ENCODE results near the gene CNEP1R1.

Gene CNEP1R1

DNA sequence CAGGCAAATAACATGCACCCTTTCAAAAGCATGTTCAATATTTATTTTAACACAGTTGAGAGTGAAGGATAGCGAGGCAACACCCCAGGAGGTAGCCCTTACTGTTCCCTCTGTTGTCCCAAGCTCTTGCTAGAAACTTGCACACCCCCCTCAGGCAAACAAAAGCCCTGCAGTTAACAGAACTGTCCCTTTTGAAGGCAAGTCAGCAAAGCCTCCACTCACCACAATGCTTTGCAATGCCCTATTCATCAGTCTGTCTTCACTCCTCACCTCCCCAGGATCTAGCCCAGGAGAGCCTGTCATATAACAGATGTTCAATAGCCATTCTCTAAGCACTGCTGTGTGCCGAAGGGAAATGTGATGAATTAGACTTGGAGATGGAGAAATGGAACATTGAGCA, 3.5 kb upstream of the CNEP1R1 start:
- no peak for DNase-seq

DNA sequence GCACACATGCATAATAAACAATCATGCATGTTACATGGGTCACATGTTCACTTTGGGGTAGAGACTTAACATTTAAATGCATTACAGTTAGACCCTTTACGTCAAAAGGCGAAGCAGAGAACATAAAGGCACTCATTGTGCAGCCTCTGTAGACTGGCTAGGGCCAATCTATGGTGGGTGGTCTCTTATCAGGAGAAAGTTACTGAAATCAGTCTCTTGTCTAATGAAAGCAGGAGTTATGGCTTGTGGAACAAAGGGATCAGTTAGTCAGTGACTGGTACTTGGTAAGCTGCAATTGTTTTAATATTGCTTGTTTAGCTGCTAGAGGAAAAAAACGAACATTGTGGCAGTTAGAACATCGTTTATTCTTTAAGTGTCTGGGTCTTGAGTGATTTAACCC, 1.4 kb upstream of the CNEP1R1 start:
- no peak for DNase-seq

DNA sequence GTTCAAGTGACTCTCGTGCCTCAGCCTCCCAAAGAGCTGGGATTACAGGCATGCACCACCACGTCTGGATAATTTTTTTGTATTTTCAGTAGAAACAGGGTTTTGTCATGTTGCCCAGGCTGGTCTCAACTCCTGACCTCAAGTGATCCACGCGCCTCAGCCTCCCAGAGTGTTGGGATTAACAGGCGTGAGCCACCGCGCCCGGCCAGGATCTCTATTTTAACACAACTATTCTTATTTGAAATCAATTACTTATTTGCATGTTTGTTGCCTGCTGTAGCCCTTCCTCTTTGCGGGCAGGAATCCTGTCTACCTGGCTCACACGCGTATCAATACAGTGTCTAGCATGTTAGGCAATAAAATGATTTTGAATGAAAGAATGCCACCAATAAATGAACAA, 818 bp upstream of the CNEP1R1 start:
- DNase-seq, result no peak

DNA sequence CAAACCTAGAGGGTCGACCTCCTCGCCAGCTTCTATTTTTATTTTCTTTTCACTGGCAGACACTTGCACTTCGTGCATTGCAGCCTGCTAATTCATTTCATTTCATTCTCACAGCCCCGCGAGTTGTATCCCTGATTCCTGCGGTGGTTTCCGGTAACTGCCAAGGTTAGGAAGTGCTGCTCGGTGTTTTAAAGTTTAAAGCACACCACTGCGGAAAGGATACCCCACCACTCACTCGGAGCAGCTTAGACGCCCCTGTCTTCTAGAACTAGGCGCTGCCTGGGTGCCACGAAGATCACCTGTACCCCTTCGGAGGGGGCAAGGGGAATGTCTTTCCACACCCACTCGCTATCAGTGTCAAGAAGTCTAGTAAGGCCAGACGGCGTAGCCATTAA, 509 bp downstream of the CNEP1R1 start:
- DNase-seq, result peak; percentile 15

DNA sequence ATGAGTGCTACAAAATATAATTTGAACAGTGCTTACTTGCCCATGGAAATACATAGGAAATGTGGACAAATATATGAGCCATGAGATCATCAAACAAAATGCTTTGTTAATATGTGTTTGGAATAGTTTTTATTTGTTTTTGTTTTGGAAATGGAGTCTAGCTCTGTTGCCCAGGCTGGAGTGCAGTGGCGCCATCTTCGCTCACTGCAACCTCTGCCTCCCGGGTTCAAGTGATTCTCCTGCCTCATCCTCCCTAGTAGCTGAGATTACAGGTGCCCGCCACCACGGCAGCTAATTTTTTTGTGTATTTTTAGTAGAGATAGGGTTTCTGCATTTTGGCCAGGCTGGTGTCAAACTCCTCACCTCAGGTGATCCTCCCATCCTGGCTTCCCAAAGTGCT, 2.8 kb downstream of the CNEP1R1 start:
- no peak for DNase-seq

DNA sequence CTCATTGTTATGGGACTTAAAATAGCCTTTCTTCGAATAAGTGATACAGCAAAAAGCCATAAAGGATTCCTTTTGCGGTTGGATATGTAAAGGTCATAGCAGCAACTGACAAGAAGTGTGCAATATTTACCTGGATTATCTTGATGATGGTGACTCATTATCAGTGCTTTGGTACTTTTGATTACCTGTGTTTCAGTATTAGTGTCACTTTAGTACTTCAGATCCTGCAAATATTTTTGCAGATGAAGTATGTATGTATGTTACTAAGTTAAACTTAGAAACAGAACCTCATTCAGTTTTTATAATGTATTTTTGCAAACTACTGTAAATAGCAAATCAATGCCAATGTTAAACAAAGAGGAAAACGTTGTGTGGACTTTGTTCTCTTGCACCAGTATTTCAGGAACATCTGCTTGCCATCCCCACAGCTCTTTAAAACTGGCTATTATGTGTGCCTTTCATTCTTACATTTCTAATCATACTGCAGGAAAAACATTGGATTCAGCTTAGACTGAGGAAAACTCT, 10.5 kb downstream of the CNEP1R1 start:
- DNase-seq, result no peak

DNA sequence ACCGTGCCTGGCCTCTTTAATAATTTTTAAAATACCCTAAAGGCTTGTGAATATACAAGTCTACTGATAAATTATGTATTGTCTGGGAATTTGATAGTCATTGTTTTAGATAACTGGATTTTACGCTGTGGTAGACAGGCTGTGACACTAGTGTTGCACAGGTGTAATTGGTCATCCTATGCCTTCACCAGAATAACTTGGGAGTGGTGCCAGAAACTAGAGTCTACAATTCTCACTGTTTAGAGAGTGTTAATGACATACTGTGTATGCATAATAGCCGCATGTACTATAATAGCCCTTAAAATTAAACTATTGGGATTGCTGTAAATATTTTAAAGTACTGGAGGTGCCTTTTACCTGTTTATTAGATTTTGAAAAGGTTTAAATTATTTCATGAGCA, 11.4 kb downstream of the CNEP1R1 start:
- DNase-seq, result no peak

DNA sequence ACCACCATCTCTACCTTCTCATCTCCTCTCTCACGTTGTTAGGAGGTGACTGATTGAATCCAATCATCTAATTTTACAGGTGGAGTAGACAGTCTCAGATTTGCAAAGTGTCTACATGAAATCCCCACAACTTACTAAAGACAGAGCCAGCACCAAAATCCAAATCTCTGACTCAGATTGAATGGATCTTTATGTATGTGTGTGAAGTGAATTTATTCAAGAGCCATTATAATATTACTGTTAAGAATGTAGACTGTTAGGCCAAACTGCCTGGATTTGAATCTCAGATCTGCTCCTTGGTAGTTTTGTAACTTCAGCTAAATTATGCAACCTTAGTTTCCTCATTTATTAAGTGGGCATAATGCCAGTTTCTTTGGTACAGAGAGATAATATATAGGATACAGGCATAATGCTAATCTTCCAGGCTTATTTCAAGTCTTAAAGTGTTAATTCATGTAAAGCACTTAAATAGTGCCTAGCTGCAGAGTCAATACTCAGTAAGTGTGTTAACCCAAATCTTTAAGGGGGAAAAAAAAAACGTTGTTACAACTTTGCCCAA, 12.7 kb downstream of the CNEP1R1 start:
- no peak for DNase-seq

DNA sequence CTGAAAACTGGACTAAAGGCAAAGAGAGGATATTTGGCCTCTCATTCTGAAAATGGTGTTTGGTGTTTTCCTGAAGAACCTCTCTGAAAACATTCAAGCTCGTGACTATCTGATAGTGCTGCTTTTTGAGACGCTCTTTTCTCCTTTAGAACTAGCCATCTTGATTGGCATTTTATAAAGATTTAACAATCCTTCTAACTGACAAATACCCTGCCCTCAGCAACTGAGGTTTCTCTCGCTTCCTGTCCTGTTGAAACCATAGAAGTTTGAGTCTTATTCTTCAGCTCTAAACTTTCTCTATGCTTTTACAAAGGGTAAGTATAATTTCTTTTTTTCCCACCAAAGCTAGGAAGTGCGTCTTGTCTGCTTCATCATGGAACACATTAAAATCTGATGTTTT, 13.3 kb downstream of the CNEP1R1 start:
- no peak for DNase-seq

DNA sequence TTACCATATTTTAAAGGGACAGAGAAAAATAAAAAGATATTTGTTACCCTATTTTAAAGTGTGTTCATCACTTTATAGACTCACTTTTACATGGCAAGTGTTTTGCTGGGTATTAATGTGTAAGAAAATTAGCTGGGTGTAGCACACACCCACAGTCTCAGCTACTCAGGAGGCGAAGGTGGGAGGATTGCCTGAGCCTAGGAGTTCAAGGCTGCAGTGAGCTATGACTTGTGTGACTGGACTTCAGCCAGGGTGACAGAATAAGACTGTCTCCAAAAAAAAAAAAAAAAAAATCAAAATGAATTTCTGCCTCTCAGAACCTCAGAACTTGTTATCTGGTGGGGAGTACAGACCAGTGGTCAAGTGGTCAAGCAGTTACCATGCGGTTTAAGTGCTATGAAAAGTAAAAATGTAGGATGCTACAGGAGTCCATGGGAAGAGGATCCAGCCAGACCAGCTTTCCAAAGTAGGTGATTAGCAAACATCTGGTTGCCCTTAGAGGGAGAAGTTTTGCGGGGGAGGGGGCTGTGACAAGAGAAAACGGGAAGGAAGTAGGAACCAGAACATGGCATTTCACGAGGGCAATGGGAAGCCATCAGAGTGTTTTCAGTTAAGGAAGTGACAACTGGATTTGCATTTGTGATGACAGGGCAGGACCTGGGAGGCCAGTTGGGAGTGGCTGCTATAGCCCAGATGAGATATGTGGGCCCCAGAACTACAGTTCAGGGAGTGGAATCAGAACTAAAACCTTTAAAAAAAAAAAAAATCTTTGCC, 13.9 kb downstream of the CNEP1R1 start:
- no peak for DNase-seq

DNA sequence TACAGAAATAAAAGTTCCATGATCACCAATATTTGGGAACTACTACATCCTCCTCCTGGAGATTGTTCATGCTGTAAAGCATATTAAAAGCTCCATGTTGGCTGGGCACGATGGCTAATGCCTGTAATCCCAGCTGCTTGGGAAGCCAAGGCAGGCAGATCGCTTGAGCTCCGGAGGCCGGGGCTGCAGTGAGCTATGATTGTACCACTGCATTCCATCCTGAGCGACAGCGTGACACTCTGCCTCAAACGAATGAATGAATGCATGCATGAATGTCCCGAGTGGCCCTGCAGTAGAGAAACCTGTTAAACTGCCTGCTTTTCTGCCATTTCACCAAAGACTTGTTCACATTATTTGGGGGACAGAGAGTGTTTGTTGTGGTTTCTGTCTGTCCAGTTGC, 15.0 kb downstream of the CNEP1R1 start:
- no peak for DNase-seq

DNA sequence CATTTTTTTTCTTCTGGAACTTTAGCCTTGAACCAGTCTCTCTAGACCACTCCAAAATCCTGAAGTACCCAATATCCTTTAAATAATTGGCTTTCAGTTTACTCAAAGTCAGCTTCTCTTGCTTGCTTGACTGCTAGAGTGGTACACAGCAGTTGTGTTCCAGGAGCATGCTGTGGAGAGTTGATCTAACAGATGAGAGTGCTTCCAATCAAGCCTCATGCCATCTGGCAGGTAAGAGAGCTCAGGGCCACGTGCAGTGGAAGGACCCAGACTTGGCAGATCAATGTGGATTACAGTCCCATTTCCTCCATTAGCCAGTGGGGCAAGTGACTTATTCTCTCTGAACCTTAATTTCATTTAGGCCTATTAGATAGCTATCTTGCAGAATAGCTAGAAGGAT, 15.7 kb downstream of the CNEP1R1 start:
- DNase-seq, result no peak

DNA sequence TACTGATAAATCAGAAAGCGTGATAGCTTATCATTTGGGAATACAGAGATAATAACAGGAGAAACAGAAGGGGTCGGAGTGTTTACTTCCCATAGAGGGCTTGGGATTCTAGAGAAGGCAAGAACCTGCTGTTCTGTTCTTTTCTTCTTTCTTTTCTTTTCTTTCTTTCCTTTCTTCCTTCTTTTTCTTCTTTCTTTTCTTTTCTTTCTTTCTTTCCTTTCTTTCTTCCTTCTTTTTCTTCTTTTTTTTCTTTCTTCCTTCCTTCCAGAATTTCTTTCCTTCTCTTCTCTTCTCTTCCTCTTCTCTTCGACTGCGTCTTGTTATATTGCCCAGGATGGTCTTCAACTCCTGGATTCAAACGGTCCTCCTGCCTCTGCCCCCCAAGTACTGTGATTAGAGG, 18.3 kb downstream of the CNEP1R1 start:
- no peak for DNase-seq

DNA sequence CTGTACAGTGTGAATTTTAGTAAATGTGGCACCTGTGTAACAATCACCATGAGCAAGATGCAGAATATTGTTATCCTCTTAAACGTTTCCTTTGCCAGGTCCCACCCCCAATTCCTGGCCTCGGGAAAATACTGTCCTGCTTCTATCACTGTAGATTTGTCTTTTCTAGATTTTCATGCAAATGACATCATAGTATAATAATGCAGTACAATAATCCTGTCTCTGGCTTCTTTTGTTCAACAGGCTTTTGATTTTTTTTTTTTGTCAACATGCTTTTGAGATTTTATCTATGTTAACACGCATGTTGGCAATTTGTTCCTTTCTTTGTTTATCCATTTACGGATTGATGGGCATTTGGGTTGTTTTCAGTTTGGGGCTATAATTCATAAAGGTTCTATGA, 20.4 kb downstream of the CNEP1R1 start:
- no peak for DNase-seq

DNA sequence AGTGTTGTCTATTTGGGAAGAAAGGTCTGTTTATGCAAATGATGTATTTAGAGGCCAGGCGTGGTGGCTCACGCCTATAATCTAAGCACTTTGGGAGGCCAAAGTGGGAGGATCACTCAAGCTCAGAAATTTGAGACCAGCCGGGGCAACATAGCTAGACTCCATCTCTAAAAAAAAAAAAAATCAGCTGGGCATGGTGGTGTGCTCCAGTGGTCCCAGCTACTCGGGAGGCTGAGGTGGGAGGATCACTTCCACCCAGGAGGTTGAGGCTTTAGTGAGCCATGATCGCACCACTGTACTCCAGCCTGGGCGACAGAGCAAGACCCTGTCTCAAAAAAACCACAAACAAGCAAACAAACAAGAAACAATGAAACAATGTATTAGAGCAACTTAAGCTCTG, 21.8 kb downstream of the CNEP1R1 start:
- no peak for DNase-seq

DNA sequence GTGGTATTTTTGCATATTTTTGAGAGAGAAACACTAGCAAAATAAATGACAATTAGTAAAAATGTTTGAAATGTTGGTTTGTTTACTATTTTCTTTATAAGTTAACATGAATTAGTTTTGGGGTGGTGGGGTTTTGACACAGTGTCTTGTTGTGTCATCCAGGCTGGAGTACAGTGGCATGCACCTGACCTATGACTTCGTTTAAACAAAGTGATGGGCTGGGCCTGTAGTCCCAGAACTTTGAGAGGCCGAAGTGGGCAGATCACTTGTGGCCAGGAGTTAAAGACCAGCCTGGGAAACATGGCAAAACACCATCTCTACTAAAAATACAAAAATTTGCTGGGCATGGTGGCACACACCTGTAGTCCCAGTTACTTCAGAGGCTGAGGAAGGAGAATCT, 22.8 kb downstream of the CNEP1R1 start:
- DNase-seq, result no peak

DNA sequence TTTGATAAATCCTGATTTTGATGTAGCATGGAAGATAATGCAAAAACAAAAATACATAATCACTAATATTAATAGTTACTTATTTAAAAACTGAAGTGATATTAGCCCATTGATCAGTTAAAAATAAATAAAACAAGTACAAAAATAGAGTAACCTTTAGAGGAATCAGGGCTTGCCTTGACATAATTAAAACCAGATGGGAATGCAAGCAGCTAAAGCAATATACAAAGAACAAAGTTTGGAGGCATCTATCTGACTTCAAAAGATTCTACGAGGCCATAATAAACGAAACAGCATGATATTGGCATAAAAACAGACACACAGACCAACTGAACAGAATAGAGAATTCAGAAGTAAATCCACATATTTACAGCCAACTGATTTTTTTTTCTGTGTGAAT, 25.8 kb downstream of the CNEP1R1 start:
- no peak for DNase-seq

DNA sequence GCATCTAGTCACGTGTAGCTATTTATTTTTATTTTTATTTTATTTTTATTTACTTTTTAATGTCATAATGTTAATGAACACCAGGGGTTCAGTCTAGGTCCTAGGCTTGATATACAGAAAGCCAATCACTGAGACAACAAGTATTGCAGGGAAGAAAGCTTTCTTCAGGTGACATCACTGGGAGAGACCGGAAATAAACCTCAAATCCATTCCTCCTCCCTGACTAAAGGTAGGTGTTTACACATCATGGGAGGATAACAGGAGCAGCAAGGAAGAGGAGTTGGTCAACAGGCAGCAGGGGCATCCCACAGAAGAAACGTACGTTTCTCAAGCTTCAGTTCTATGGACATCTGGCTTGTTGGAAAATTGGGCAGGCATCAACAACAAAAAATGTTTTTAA, 31.2 kb downstream of the CNEP1R1 start:
- DNase-seq, result no peak

DNA sequence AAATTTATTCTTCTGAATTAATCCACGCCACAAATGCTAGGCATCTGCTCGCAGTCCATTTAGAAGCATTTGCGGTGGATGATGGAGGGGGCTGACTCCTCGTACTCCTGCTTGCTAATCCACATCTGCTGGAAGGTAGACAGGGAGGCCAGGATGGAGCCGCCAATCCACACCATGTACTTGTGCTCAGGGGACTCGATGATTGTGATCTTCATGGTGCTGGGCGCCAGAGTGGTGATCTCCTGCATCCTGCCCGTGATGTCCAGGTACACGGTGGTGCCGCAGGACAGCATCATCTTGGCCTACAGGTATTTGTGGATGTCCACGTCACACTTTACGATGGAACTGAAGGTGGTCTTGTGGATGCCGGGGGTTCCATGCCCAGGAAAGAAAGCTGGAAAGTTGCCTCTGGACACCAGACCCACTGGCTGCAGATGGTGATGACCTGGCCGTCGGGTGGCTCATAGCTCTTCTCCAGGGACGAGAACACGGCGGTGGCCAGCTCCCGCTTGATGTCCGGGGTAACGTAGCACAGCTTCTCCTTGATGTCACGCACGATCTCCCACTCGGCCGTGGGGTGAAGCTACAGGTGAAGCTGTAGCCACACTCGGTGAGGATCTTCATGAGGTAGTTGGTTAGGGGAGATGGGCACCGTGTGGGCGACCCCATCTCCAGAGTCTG, 33.2 kb downstream of the CNEP1R1 start:
- DNase-seq, result no peak

DNA sequence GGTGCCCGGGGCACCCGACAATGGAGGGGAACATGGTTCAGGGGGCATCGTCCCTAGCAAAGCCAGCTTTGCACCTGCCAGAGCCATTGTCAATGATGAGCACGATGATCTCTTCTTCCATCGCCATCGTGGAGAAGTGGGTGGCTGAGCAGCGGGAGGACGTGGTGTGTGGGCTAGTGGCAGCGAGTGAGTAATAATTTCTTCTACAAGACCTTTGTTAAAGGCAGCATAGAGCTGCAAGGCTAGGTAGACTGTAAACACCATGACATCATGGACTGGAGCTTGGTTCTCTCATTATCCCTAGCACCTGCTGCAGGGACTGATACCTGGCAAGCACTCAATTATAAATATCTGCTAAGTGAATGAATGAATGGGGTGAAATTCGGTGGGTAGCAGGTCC, 34.1 kb downstream of the CNEP1R1 start:
- DNase-seq, result no peak

DNA sequence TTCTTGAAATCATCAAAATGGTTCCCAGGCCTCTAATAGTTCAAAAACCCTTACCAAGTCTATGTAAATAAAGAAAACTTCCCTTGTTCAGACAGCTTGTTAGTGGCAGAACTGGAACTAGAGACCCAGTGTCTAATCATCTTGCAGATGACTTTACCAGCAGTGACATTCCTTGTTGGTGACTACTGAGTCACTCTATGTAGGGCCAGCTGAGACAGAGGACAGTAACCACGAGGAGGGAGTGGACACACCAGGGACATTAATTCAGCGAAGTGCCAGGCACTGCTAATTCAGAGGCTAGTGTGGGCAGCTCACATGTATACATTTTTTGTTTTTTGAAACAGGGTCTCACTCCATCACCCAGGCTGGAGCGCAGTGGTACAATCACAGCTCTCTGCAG, 34.6 kb downstream of the CNEP1R1 start:
- DNase-seq, result no peak

DNA sequence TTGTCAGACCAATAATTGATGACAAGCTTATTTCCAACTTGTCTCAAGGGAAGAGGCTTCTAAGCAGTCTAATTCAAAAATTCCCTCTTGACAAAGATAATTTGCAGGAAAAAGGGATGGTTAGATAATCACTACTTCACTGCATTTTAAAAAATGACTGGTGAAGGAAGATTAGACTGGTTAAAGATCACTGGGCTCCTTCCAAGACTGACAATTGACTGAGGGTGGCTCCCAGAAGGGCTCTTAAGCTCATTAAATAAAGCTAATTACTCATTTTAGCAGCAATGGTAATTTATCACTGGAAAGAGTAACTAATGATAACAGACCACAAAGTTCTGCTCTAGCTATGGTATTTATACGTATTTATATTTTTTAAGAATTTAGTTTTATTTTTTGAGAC, 36.3 kb downstream of the CNEP1R1 start:
- no peak for DNase-seq

DNA sequence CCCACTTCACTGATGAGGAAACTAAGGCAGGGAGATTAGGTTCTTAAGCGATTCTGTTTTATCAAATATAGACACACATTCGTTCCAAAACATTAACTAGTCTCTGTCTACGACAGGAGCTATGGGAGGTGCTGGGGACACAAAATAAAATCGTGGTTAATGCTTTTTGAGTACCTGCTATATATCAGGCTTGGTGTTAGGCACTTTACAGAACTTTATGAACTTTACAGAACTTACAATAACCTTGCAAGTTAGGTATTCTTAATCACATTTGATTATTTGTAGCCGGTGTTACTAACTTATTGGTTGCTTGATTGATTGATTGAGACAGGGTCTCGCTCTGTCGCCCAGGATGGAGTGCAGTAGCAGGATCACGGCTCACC, 40.2 kb downstream of the CNEP1R1 start:
- DNase-seq, result no peak
